Ishikawa (cell line): ENCODE data around the gene BTK.

Experiments used
- EP300 ChIP-seq: IDR thresholded peaks from 2 replicates; pipeline ENCODE4 v1.6.1; 2012; ENCODE audit warnings: borderline replicate concordance
- RAD21 ChIP-seq: IDR thresholded peaks from 2 replicates; pipeline ENCODE4 v1.6.1; 2012; ENCODE audit warnings: low read depth
- YY1 ChIP-seq: IDR thresholded peaks from 2 replicates; pipeline ENCODE4 v1.6.1; 2012; ENCODE audit warnings: low read depth
- TF ChIP-seq, protein P1 (sequence below): IDR thresholded peaks from 2 replicates; pipeline ENCODE4 v1.6.1; 2012; ENCODE audit warnings: low read depth, mild to moderate bottlenecking

DNA sequence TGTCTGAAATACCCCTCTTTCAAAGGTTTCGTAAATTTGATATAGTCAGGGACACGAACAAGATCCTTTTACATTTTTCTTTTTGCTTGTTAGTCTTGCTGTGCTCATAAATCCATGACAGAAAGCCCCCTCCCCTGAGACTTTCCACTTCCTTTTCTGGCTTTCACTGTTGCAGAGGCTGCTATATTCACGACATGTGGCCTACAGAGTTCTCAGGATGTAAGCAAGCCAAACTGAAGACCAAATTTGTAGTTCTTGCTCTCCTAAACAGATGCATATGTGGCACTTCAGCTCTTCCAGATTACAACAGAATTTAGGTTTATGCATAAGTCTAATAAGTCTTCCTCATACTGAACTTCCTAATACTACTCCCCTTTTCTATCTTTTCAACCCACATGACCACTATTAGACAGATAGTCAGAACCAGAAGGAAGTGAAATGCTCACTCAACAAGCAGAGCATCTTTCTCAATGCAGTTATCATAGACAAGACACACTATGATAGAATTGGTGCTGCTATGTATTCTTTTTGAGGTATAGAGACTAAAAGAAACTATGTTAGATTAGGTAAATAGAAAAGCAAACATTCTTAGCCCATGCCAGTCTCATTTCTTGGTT is 15.0 kb downstream of the BTK start:
- TF ChIP-seq YY1 (no peak), RAD21 (no peak), EP300 (no peak)
- TF ChIP-seq, protein P1, sequence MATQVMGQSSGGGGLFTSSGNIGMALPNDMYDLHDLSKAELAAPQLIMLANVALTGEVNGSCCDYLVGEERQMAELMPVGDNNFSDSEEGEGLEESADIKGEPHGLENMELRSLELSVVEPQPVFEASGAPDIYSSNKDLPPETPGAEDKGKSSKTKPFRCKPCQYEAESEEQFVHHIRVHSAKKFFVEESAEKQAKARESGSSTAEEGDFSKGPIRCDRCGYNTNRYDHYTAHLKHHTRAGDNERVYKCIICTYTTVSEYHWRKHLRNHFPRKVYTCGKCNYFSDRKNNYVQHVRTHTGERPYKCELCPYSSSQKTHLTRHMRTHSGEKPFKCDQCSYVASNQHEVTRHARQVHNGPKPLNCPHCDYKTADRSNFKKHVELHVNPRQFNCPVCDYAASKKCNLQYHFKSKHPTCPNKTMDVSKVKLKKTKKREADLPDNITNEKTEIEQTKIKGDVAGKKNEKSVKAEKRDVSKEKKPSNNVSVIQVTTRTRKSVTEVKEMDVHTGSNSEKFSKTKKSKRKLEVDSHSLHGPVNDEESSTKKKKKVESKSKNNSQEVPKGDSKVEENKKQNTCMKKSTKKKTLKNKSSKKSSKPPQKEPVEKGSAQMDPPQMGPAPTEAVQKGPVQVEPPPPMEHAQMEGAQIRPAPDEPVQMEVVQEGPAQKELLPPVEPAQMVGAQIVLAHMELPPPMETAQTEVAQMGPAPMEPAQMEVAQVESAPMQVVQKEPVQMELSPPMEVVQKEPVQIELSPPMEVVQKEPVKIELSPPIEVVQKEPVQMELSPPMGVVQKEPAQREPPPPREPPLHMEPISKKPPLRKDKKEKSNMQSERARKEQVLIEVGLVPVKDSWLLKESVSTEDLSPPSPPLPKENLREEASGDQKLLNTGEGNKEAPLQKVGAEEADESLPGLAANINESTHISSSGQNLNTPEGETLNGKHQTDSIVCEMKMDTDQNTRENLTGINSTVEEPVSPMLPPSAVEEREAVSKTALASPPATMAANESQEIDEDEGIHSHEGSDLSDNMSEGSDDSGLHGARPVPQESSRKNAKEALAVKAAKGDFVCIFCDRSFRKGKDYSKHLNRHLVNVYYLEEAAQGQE, result no peak
